ENCODE results near the gene NHERF1.
A peak's percentile ranks its signal among the peaks of the same experiment; 100 is the strongest.

The NHERF1 gene

GRCh38 chr17:74731347-74731605 lies 17.2 kb upstream of the NHERF1 start:
- DNase-seq (ENCODE audit: low read depth) = no peak
- TF ChIP-seq CTCF (IDR thresholded peaks at IDR 0.05; ENCODE audit: insufficient read depth, low read depth, low read length, missing control alignments) = no peak
- no peak overlapping the region for H3K4me3 ChIP-seq (ENCODE audit: low read depth, low read length)

- DNase-seq (ENCODE audit: low read depth) = no peak
- no peak for TF ChIP-seq CTCF (IDR thresholded peaks at IDR 0.05; ENCODE audit: insufficient read depth, low read depth, low read length, missing control alignments)
- no peak overlapping the region for H3K4me3 ChIP-seq (ENCODE audit: low read depth, low read length)
Observed at GRCh38 chr17:74732042-74732867, 16.2 kb upstream of the NHERF1 start.

- no peak for DNase-seq (ENCODE audit: low read depth)
- H3K4me3 ChIP-seq (ENCODE audit: low read depth, low read length) = no peak overlapping the region
- TF ChIP-seq CTCF (IDR thresholded peaks at IDR 0.05; ENCODE audit: insufficient read depth, low read depth, low read length, missing control alignments) = no peak
Observed at GRCh38 chr17:74733365-74734122, 14.9 kb upstream of the NHERF1 start.

GRCh38 chr17:74734256-74734655 lies 14.2 kb upstream of the NHERF1 start:
- no peak for TF ChIP-seq CTCF (IDR thresholded peaks at IDR 0.05; ENCODE audit: insufficient read depth, low read depth, low read length, missing control alignments)
- no peak for DNase-seq (ENCODE audit: low read depth)
- no peak overlapping the region for H3K4me3 ChIP-seq (ENCODE audit: low read depth, low read length)

- peak within 1 kb of the TSS; percentile 43 for H3K4me3 ChIP-seq (ENCODE audit: low read depth, low read length)
- peak; percentile 59 for DNase-seq (ENCODE audit: low read depth)
- peak; percentile 68 for TF ChIP-seq CTCF (IDR thresholded peaks at IDR 0.05; ENCODE audit: insufficient read depth, low read depth, low read length, missing control alignments)
Observed at GRCh38 chr17:74736513-74737298, 11.7 kb upstream of the NHERF1 start, which contains the start of gene RAB37. Gene RAB37, plus strand, starts transcription at chr17:74737256. Its CDS starts 17 bp downstream, at chr17:74737273.

GRCh38 chr17:74737299-74738050 lies 11.0 kb upstream of the NHERF1 start:
- peak; percentile 56 for DNase-seq (ENCODE audit: low read depth)
- TF ChIP-seq CTCF (IDR thresholded peaks at IDR 0.05; ENCODE audit: insufficient read depth, low read depth, low read length, missing control alignments) = peak; percentile 65
- H3K4me3 ChIP-seq (ENCODE audit: low read depth, low read length) = peak overlapping the region; percentile 43

Data from GM12865 (cell line).